HG02973 (cell line): Measurements from ENCODE around the gene REV3L.
A peak's percentile ranks its signal among the peaks of the same experiment; 100 is the strongest.
"Not testable (repeated sequence)": the region's sequence is repeated elsewhere in the genome, so short reads cannot be mapped to it uniquely, and the experiment has no call there.

Source experiments
- ATAC-seq: cut with Tn5 transposase; IDR thresholded peaks from one replicate; pipeline ENCODE4 v1.9.1; 2021; ENCODE audit warnings: moderate library complexity; ENCODE audit not compliant: unreplicated experiment

Gene REV3L

GRCh38 chr6:111494951-111495635 lies 12.1 kb upstream of the REV3L start:
- ATAC-seq: no peak

GRCh38 chr6:111492499-111492898 lies 9.5 kb upstream of the REV3L start:
- no peak for ATAC-seq

GRCh38 chr6:111490067-111490466 lies 7.0 kb upstream of the REV3L start:
- no peak for ATAC-seq

- peak; percentile 28 for ATAC-seq
Observed at GRCh38 chr6:111487661-111488060, 4.6 kb upstream of the REV3L start.

- no peak for ATAC-seq
Observed at GRCh38 chr6:111486921-111487320, 3.9 kb upstream of the REV3L start.

GRCh38 chr6:111486475-111486874 lies 3.5 kb upstream of the REV3L start:
- ATAC-seq: no peak

GRCh38 chr6:111485342-111485741 lies 2.3 kb upstream of the REV3L start:
- ATAC-seq: no peak

GRCh38 chr6:111484633-111484930 lies 1.6 kb upstream of the REV3L start:
- ATAC-seq: no peak

GRCh38 chr6:111483736-111484632 lies 966 bp upstream of the REV3L start:
- peak; percentile 40 for ATAC-seq

- peak; percentile 12 for ATAC-seq
Observed at GRCh38 chr6:111482188-111482958, 645 bp downstream of the REV3L start.

GRCh38 chr6:111481836-111482187 lies 1.2 kb downstream of the REV3L start:
- ATAC-seq: no peak

GRCh38 chr6:111480988-111481822 lies 1.8 kb downstream of the REV3L start:
- ATAC-seq: no peak

GRCh38 chr6:111478749-111479148 lies 4.3 kb downstream of the REV3L start:
- ATAC-seq: peak; percentile 22

GRCh38 chr6:111478064-111478476 lies 4.9 kb downstream of the REV3L start:
- ATAC-seq: no peak

- no peak for ATAC-seq
Observed at GRCh38 chr6:111477481-111477938, 5.5 kb downstream of the REV3L start.

- ATAC-seq: not testable (repeated sequence)
Observed at GRCh38 chr6:111476061-111476460, 7.0 kb downstream of the REV3L start.

GRCh38 chr6:111474771-111475170 lies 8.2 kb downstream of the REV3L start:
- ATAC-seq: no peak

- no peak for ATAC-seq
Observed at GRCh38 chr6:111474106-111474505, 8.9 kb downstream of the REV3L start.

- no peak for ATAC-seq
Observed at GRCh38 chr6:111472933-111473435, 10.0 kb downstream of the REV3L start.

- no peak for ATAC-seq
Observed at GRCh38 chr6:111471958-111472357, 11.1 kb downstream of the REV3L start.
